ENCODE data around the gene TIMM44.

GRCh38 chr19:7927605-7928333 lies 15.7 kb downstream of the TIMM44 start:
- TF ChIP-seq POLR2AphosphoS5 (IDR thresholded peaks at IDR 0.05; ENCODE audit: low read depth, low read length) (no peak; the same call in 1 of the 2 replicates), POLR2A (IDR thresholded peaks at IDR 0.05; ENCODE audit: low read depth, low read length) (0 out of 2 replicates have a peak, but pooled peaks have one; percentile 2), TAF1 (IDR thresholded peaks at IDR 0.05; ENCODE audit: low read depth, low read length) (no peak)

Measured in GM12891 (cell line).